GM06990 (cell line): ENCODE measurements around the gene SIRPA.

Experiments used
- DNase-seq: peaks from one replicate; pipeline ENCODE4 v3.0.0-alpha.2; 2011; ENCODE audit not compliant: insufficient read length; ENCODE audit errors: extremely low read depth
- H3K27me3 ChIP-seq: replicated peaks from 2 replicates; pipeline ENCODE4 v1.6.0; 2011; ENCODE audit warnings: low read length; ENCODE audit not compliant: control insufficient read depth, insufficient read depth
- H3K36me3 ChIP-seq: 2 replicates; pipeline ENCODE4 v1.5.1; 2011; ENCODE audit warnings: low read length; ENCODE audit not compliant: control insufficient read depth, insufficient read depth
- H3K4me3 ChIP-seq: replicated peaks from 2 replicates; pipeline ENCODE4 v1.5.1; 2011; ENCODE audit warnings: low read depth, mild to moderate bottlenecking, control low read depth, low read length
- TF ChIP-seq, protein P1 (sequence below): IDR thresholded peaks from 2 replicates; pipeline ENCODE4 v1.5.1; 2011; ENCODE audit warnings: low read length, control low read depth, mild to moderate bottlenecking, inconsistent platforms; ENCODE audit not compliant: insufficient read depth, poor library complexity, severe bottlenecking

SIRPA gene

DNA sequence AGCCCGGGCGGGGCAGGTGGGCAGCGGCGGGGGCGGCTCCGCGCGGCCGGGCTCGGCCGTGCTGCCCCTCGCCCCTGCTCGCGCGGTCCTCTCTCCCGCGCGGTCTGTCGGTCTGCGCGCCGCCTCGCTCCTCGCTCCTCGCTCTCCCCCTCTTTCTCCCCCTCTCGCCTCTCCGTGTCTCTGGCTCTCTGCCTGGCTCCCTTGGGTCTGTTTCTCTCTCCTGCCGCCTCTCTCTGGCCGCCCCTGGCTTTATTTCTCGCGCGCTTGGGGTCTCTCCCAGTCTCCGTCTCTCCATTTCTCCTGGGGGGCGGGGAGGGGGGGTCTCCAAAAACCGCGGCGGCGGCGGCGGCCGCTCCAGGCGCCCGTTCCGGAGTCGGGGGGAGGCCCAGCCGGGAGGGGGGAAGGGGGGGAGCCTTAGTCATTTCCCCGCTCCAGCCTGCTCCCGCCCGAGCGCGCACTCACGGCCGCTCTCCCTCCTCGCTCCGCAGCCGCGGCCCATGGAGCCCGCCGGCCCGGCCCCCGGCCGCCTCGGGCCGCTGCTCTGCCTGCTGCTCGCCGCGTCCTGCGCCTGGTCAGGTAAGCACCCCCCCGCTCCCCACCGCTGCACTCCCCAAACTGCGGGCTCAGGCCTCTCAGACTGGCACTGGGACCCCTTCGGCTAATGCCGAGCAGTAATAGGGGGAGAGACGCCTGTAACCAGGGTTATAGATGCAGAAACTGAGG, at the start of gene SIRPA:
Gene SIRPA (plus strand): TSS at position 457 of the 723 bp plus-strand sequence. CDS start 41 bp downstream, at position 498.
- Histone ChIP-seq H3K4me3 (peak within 1 kb of the TSS; percentile 61), H3K36me3 (no peaks in the 10 kb centered on the region), H3K27me3 (peaks cover 2% of the 10 kb centered on the region)
- TF ChIP-seq, protein P1, sequence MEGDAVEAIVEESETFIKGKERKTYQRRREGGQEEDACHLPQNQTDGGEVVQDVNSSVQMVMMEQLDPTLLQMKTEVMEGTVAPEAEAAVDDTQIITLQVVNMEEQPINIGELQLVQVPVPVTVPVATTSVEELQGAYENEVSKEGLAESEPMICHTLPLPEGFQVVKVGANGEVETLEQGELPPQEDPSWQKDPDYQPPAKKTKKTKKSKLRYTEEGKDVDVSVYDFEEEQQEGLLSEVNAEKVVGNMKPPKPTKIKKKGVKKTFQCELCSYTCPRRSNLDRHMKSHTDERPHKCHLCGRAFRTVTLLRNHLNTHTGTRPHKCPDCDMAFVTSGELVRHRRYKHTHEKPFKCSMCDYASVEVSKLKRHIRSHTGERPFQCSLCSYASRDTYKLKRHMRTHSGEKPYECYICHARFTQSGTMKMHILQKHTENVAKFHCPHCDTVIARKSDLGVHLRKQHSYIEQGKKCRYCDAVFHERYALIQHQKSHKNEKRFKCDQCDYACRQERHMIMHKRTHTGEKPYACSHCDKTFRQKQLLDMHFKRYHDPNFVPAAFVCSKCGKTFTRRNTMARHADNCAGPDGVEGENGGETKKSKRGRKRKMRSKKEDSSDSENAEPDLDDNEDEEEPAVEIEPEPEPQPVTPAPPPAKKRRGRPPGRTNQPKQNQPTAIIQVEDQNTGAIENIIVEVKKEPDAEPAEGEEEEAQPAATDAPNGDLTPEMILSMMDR = no peak
- DNase-seq = no peak

DNA sequence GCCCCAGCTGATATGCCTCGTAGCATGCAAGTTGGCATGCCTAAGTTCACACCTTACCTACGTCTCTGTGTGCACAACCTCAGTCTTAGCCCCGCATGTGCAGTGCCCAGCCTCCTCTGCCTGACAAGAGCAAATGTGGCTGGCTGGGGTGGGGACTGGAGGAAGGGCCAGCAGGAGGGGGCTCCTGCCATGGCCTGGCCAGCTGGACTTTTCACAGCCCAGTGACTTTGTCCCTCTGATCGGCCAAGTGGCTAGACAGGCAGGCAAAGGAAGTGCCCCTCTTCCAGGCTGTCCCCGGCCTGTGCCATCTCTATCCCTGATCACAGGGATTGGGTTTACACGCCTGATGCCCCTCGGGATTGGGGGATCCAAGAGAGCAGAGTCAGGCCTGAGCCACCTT, 49.5 kb upstream of the SIRPA start:
- no peak for DNase-seq
- Histone ChIP-seq H3K4me3 (no peak overlapping the region), H3K36me3 (no peaks in the 10 kb centered on the region), H3K27me3 (no peaks in the 10 kb centered on the region)
- TF ChIP-seq, protein P1 = no peak

DNA sequence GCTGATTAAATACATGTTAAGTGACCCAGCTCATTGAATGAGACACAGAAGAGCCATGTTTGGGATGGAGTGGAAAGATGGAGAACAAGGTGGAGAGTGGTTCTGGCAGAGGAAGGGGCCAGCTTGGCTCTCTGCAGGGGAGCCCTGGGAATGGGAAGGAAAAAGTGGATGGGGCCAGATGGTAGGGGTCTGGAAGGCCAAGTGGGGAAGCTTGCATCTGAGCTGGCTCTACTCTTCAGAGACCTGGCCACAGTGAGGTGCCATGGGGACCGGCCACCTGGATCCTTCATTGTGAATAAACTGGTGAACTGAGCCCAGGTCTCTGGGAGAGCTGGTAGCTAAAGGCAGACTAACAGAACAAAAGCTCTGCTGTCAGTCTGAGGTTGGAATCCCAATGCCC, 48.9 kb upstream of the SIRPA start:
- H3K36me3 ChIP-seq = no peaks in the 10 kb centered on the region
- TF ChIP-seq, protein P1 = no peak
- no peak for DNase-seq

DNA sequence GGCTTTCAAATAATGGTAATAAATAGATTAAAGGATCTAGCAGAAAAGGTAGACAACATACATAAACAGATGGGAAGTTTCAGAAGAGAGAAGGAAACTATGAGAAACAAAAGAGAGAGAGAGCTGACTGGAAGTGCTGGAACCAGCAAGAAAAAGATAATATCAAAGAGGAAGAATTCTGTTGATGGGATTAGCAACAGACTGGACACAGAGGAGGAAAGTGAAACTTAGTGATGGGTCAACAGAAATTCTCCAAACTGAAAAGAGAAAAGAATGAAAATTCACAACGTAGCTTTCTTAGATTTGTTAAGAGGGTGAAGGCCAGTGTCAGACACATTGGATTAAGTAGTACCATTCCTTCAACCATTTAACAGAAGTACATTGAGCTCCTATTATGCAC, 48.3 kb upstream of the SIRPA start:
- no peaks in the 10 kb centered on the region for H3K27me3 ChIP-seq
- DNase-seq = no peak
- TF ChIP-seq, protein P1 = no peak

More for the DNA sequence above, 48.9 kb upstream of the SIRPA start:
- Histone ChIP-seq H3K4me3 (no peak overlapping the region), H3K27me3 (no peaks in the 10 kb centered on the region)

DNA sequence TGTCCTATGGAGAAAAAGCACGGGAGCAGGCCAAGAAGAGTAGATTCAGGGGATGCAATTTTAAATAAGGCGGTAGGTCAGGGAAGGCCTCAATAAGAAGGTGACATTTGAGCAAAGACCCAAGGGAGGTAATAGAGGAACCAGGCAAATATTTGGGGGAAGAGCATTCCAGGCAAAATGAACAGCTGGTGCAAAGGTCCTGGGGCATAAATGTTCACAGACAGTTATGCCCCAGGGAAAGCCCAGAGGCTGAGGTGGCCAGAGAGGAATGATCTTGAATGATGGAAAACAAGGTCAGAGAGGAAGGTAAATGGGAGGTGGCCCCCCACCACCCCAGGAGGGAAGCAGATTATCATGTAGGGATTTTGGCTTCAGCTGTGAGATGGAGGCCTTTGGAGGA, 47.4 kb upstream of the SIRPA start:
- DNase-seq = no peak
- H3K4me3 ChIP-seq = no peak overlapping the region
- TF ChIP-seq, protein P1 = no peak
- H3K36me3 ChIP-seq = no peaks in the 10 kb centered on the region
- no peaks in the 10 kb centered on the region for H3K27me3 ChIP-seq

More for the DNA sequence above, 48.3 kb upstream of the SIRPA start:
- Histone ChIP-seq H3K36me3 (no peaks in the 10 kb centered on the region), H3K4me3 (no peak overlapping the region)

DNA sequence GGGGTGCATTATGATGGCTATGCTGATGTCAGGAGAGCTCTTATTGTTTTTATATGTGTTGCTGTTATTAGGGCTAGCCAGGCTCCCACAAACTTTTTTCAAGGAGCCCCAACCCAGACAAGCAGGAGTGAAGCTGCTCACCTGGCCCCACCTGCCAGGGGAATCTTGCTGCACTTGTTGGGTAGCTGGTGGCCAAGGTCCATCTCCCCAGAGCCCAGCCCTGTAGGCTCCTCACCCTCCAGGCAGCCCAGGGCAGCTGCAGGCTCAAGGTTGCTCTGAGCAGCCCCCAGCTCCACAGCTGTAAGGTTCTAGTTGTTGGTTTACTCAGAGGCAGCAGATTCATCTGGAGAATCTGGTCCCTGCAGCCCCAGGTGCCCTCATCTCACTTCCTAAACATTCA, 46.8 kb upstream of the SIRPA start:
- no peak for DNase-seq
- TF ChIP-seq, protein P1 = no peak
- Histone ChIP-seq H3K4me3 (no peak overlapping the region), H3K36me3 (no peaks in the 10 kb centered on the region), H3K27me3 (no peaks in the 10 kb centered on the region)
